Measurements from ENCODE around the gene CACNA1G.

Gene CACNA1G

GRCh38 chr17:50521514-50521913, 39.0 kb upstream of the CACNA1G start:
- Histone ChIP-seq H3K27me3 (replicated peaks) (no peaks in the 10 kb centered on the region), H3K36me3 (replicated peaks) (no peaks in the 10 kb centered on the region), H3K27ac (no peak overlapping the region), H3K4me3 (ENCODE audit: low read depth, low read length) (no peak overlapping the region)
- DNase-seq: no peak
- in situ Hi-C loops (cut with HindIII; ENCODE audit: low pct_ligation_motif_present, low sequenced_read_pairs): no loop called here
- TF ChIP-seq, protein P1, sequence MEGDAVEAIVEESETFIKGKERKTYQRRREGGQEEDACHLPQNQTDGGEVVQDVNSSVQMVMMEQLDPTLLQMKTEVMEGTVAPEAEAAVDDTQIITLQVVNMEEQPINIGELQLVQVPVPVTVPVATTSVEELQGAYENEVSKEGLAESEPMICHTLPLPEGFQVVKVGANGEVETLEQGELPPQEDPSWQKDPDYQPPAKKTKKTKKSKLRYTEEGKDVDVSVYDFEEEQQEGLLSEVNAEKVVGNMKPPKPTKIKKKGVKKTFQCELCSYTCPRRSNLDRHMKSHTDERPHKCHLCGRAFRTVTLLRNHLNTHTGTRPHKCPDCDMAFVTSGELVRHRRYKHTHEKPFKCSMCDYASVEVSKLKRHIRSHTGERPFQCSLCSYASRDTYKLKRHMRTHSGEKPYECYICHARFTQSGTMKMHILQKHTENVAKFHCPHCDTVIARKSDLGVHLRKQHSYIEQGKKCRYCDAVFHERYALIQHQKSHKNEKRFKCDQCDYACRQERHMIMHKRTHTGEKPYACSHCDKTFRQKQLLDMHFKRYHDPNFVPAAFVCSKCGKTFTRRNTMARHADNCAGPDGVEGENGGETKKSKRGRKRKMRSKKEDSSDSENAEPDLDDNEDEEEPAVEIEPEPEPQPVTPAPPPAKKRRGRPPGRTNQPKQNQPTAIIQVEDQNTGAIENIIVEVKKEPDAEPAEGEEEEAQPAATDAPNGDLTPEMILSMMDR (IDR thresholded peaks at IDR 0.05; ENCODE audit: low read depth, low read length, missing control alignments): no peak

DNA sequence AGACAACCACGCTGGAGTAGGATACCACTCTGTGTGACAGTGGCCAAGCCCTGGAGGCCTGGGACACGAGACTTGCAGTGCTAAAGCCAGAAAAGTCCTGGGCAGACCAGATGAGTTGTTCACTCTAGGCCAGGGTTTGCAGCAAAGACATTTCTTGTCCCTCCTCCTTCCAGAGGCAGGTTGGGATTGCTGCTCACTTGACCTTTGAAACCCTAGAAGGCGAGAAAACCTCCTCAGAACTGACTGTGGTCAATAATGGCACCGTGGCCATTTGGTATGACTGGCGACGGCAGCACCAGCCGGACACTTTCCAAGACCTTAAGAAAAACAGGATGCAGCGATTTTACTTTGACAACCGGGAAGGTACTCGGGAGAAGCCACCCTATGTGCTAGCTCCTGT, 37.7 kb upstream of the CACNA1G start:
- in situ Hi-C loops (cut with HindIII; ENCODE audit: low pct_ligation_motif_present, low sequenced_read_pairs): no loop called here
- H3K4me3 ChIP-seq (ENCODE audit: low read depth, low read length): no peak overlapping the region
- H3K27me3 ChIP-seq (replicated peaks): no peaks in the 10 kb centered on the region
- no peak for DNase-seq
- H3K36me3 ChIP-seq (replicated peaks): no peaks in the 10 kb centered on the region
- TF ChIP-seq, protein P1 (IDR thresholded peaks at IDR 0.05; ENCODE audit: low read depth, low read length, missing control alignments): no peak
- no peak overlapping the region for H3K27ac ChIP-seq

DNA sequence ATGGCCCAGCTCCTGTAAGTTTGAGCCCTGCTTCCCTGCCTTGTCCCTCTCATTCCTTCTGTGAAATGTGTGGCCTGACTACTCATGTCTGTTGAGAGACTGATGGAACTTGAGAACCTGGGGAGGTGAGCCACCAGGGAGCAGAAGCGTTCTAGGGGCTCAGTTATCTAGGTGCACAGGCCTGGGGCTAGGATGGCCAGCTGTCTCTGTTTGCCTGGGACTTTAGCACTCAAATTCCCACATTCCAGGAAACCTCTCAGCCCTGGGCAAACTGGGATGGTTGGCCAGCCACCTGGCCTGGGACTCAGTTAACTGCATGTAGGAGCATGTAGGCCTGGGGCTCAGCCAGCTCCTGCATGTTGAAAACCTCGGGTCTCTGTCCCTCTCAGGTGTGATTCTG, 37.3 kb upstream of the CACNA1G start:
- in situ Hi-C loops (cut with HindIII; ENCODE audit: low pct_ligation_motif_present, low sequenced_read_pairs): no loop called here
- no peak for DNase-seq
- TF ChIP-seq, protein P1 (IDR thresholded peaks at IDR 0.05; ENCODE audit: low read depth, low read length, missing control alignments): no peak
- H3K36me3 ChIP-seq (replicated peaks): no peaks in the 10 kb centered on the region
- H3K27ac ChIP-seq: no peak overlapping the region
- no peaks in the 10 kb centered on the region for H3K27me3 ChIP-seq (replicated peaks)
- H3K4me3 ChIP-seq (ENCODE audit: low read depth, low read length): no peak overlapping the region

- DNase-seq: no peak
Observed at GRCh38 chr17:50524838-50525237, 35.7 kb upstream of the CACNA1G start.

GRCh38 chr17:50527155-50527762, 33.3 kb upstream of the CACNA1G start:
- no peak overlapping the region for H3K4me3 ChIP-seq (ENCODE audit: low read depth, low read length)
- H3K27ac ChIP-seq: no peak overlapping the region
- TF ChIP-seq, protein P1 (IDR thresholded peaks at IDR 0.05; ENCODE audit: low read depth, low read length, missing control alignments): no peak
- DNase-seq: no peak
- peaks cover 6% of the 10 kb centered on the region for H3K27me3 ChIP-seq (replicated peaks)
- H3K36me3 ChIP-seq (replicated peaks): no peaks in the 10 kb centered on the region
- in situ Hi-C loops (cut with HindIII; ENCODE audit: low pct_ligation_motif_present, low sequenced_read_pairs): no loop called here

More at GRCh38 chr17:50524838-50525237, 35.7 kb upstream of the CACNA1G start:
- TF ChIP-seq, protein P1 (IDR thresholded peaks at IDR 0.05; ENCODE audit: low read depth, low read length, missing control alignments): no peak
- no peaks in the 10 kb centered on the region for H3K27me3 ChIP-seq (replicated peaks)
- H3K36me3 ChIP-seq (replicated peaks): no peaks in the 10 kb centered on the region
- H3K27ac ChIP-seq: no peak overlapping the region
- in situ Hi-C loops (cut with HindIII; ENCODE audit: low pct_ligation_motif_present, low sequenced_read_pairs): no loop called here
- H3K4me3 ChIP-seq (ENCODE audit: low read depth, low read length): no peak overlapping the region

GRCh38 chr17:50527949-50528474, 32.5 kb upstream of the CACNA1G start:
- H3K4me3 ChIP-seq (ENCODE audit: low read depth, low read length): no peak overlapping the region
- in situ Hi-C loops (cut with HindIII; ENCODE audit: low pct_ligation_motif_present, low sequenced_read_pairs): no loop called here
- no peak overlapping the region for H3K27ac ChIP-seq
- TF ChIP-seq, protein P1 (IDR thresholded peaks at IDR 0.05; ENCODE audit: low read depth, low read length, missing control alignments): no peak
- peaks cover 14% of the 10 kb centered on the region for H3K27me3 ChIP-seq (replicated peaks)
- no peaks in the 10 kb centered on the region for H3K36me3 ChIP-seq (replicated peaks)
- DNase-seq: no peak

Measured in brain microvascular endothelial cell (primary cell).